ENCODE measurements around the gene NRP1.

DNA sequence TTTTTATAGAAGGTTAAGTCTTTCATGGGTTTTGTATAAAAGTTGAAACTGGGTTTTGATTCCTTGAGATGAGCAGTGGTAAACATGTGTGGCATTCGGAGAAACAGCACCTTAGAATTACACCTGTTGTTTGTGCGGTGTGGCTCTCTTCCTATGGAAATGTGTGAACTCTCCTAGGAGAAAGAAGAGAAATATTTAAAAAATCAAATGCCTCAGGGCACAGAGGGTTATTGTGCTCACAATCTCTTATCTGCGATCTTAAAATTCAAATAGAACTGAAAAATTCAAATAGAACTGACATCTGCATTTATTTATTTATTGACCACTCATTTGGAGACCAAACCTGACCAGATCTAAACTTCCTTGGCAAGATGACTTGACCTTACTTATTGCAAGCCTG, 18.1 kb upstream of the NRP1 start:
- TF ChIP-seq, protein P1, sequence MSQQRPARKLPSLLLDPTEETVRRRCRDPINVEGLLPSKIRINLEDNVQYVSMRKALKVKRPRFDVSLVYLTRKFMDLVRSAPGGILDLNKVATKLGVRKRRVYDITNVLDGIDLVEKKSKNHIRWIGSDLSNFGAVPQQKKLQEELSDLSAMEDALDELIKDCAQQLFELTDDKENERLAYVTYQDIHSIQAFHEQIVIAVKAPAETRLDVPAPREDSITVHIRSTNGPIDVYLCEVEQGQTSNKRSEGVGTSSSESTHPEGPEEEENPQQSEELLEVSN (IDR thresholded peaks at IDR 0.05), result no peak
- TF ChIP-seq CHD1 (IDR thresholded peaks at IDR 0.05; ENCODE audit: low read depth, low read length), result no peak
- TF ChIP-seq, protein P2, sequence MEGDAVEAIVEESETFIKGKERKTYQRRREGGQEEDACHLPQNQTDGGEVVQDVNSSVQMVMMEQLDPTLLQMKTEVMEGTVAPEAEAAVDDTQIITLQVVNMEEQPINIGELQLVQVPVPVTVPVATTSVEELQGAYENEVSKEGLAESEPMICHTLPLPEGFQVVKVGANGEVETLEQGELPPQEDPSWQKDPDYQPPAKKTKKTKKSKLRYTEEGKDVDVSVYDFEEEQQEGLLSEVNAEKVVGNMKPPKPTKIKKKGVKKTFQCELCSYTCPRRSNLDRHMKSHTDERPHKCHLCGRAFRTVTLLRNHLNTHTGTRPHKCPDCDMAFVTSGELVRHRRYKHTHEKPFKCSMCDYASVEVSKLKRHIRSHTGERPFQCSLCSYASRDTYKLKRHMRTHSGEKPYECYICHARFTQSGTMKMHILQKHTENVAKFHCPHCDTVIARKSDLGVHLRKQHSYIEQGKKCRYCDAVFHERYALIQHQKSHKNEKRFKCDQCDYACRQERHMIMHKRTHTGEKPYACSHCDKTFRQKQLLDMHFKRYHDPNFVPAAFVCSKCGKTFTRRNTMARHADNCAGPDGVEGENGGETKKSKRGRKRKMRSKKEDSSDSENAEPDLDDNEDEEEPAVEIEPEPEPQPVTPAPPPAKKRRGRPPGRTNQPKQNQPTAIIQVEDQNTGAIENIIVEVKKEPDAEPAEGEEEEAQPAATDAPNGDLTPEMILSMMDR (IDR thresholded peaks at IDR 0.05; ENCODE audit: control extremely low read depth in 1 of 3, insufficient read depth in 1 of 3, low read depth in 1 of 3, low read length in 3 of 3), result no peak
